RWPE1 (cell line): Measurements from ENCODE around the gene PTER.

Experiments used
- CTCF ChIA-PET: fragments of 350-600 bp; sonication (Branson Sonifier 250); formaldehyde crosslinking; extraction: SDS; loops from one replicate; lab custom pipeline; 2021; lab: Yijun Ruan, JAX
- POLR2A ChIA-PET: fragments of 400-600 bp; formaldehyde crosslinking; extraction: SDS; loops from one replicate; lab custom pipeline; 2020; ENCODE audit warnings: antibody characterized with exemption; ENCODE audit not compliant: low non-redundant PET; lab: Yijun Ruan, JAX
- DNase-seq: peaks from one replicate; pipeline ENCODE4 v3.0.0; 2012; ENCODE audit warnings: low spot score
- H3K27ac ChIP-seq: fragments of 450-650 bp; 2 replicates; pipeline ENCODE4 v1.5.1; 2017
- TF ChIP-seq, protein P1 (sequence below): fragments of 450-650 bp; conservative IDR thresholded peaks from 2 replicates; pipeline ENCODE4 v1.5.1; 2017; ENCODE audit warnings: low read depth, mild to moderate bottlenecking

PTER gene

DNA sequence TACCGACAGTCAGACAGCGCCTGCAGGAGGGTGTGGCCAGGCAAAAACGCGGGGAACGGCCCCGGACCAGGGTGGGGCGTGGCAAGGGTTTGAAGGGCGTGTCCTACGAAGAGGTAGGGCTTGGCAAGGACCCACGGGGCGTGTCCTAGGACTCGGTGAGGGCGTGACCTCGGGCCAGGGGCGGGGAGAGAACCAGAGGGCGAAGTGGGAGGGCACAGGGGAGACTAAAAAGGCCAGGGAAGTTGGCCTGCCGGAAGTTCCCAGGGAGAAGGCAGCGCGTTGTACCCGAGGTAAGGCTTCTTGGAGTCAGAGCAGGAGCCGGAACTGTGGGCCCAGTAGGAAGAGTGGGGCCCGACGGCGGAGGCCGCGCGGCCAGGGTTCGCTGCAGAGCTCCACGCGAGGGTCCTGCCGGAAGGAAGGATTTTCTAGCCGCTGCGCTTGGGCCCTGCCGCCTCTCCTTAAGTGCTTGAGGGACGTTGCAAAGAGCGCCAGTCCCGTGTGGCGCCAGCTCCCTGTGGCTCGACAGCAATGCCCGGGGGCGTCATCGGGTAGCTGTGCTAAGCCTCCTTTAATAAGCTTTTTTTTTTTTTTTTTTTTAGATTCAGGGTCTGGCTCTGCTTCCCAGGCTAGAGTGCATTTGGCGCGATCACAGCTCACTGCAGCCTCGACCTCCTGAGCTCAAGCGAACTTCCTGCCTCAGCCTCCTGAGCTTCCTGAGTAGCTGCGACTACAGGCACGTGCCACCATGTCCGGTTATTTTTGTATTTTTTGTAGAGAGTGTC lies at the start of gene PTER:
Gene PTER, plus strand, starts transcription at position 253 of the 782 bp plus-strand sequence. CDS start 47,375 bp downstream, outside the sequence.
- TF ChIP-seq, protein P1, sequence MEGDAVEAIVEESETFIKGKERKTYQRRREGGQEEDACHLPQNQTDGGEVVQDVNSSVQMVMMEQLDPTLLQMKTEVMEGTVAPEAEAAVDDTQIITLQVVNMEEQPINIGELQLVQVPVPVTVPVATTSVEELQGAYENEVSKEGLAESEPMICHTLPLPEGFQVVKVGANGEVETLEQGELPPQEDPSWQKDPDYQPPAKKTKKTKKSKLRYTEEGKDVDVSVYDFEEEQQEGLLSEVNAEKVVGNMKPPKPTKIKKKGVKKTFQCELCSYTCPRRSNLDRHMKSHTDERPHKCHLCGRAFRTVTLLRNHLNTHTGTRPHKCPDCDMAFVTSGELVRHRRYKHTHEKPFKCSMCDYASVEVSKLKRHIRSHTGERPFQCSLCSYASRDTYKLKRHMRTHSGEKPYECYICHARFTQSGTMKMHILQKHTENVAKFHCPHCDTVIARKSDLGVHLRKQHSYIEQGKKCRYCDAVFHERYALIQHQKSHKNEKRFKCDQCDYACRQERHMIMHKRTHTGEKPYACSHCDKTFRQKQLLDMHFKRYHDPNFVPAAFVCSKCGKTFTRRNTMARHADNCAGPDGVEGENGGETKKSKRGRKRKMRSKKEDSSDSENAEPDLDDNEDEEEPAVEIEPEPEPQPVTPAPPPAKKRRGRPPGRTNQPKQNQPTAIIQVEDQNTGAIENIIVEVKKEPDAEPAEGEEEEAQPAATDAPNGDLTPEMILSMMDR = no peak
- POLR2A ChIA-PET = interaction anchor here (0.6 to 0.7 kb wide), 3 partner anchors 35 to 467 kb away, joined by 3 to 9 read pairs (median 6); no protein-coding TSS in a partner anchor
- H3K27ac ChIP-seq = peak within 1 kb of the TSS; percentile 69
- CTCF ChIA-PET = interaction anchor here (0.6 kb wide), 1 partner anchor 537 kb away, joined by 4 read pairs; no protein-coding TSS in a partner anchor
- DNase-seq = peak; percentile 91

DNA sequence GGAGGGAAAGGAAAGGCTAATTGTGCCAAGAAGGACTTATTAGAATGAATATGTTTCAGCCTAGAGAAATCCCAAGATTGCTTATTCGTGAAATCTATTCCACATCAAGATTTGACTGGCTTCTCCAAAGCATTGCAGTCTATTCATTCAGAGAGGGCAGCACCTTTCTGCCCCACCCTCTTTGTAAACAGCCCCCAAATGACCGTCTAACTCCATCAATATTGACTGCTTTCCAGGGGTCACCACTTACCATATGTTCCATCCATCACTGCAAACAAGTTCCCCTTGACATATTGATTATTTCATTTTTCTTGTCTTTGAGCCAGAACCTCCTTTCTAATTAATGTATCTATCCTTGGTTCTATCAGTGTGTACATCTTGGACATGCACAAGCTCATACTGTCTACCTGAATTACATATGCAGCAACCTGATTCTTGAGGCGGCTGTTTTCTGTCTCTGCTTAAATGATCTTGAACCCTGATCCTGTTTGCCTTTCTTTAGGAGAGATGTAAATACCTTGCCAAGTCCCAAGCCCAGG lies 44.2 kb upstream of the PTER start:
- POLR2A ChIA-PET = no interaction called here
- CTCF ChIA-PET = no interaction called here
- TF ChIP-seq, protein P1 = no peak
- DNase-seq = no peak
- no peak overlapping the region for H3K27ac ChIP-seq

- H3K27ac ChIP-seq = no peak overlapping the region
- ChIA-PET CTCF (no interaction called here), POLR2A (no interaction called here)
- DNase-seq = no peak
- TF ChIP-seq, protein P1 = no peak
Observed at GRCh38 chr10:16393271-16393858, 43.4 kb upstream of the PTER start.

DNA sequence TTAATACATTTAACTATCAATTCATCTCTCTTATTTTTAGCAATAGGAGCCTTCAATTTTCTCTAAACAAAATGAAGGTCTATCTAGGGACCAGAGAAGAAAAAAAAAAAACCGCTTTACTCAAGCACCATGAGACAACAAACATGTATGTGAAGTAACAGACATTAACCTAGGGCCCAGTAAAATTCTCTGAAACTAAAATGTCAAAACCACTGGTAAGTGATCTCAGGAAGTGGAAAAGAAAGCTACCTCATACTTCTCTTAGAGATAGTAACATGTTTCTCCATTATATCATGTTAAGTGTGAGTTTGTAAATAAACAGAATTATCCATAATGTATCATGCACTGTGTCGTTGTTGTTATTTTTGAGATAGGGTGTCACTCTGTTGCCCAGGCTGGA lies 35.4 kb upstream of the PTER start:
- ChIA-PET CTCF (interaction anchor here (0.5 kb wide), 1 partner anchor 38 kb away, joined by 3 read pairs; no protein-coding TSS in a partner anchor), POLR2A (interaction anchor here (0.5 kb wide), 1 partner anchor 36 kb away, joined by 3 read pairs; no protein-coding TSS in a partner anchor)
- no peak for DNase-seq
- TF ChIP-seq, protein P1 = no peak
- no peak overlapping the region for H3K27ac ChIP-seq

GRCh38 chr10:16408379-16408778 lies 28.4 kb upstream of the PTER start:
- H3K27ac ChIP-seq = no peak overlapping the region
- TF ChIP-seq, protein P1 = no peak
- DNase-seq = no peak
- POLR2A ChIA-PET = no interaction called here
- CTCF ChIA-PET = interaction anchor here (0.7 kb wide), 1 partner anchor 1199 kb away, joined by 3 read pairs; no protein-coding TSS in a partner anchor

- POLR2A ChIA-PET = no interaction called here
- CTCF ChIA-PET = no interaction called here
- no peak overlapping the region for H3K27ac ChIP-seq
- TF ChIP-seq, protein P1 = no peak
- DNase-seq = no peak
Observed at GRCh38 chr10:16417341-16417740, 19.5 kb upstream of the PTER start.
